Mononuclear cell (primary cell): ENCODE data around the gene SH3BP2. TPM values are rescaled to one million over a fixed set of nuclear protein-coding genes. Genes with fewer than 3 reads are reported as not detected.
"Not testable (repeated sequence)": the region's sequence is repeated elsewhere in the genome, so short reads cannot be mapped to it uniquely, and the experiment has no call there.

Source experiments
- H3K27me3 ChIP-seq: 2 replicates; pipeline ENCODE4 v1.6.0; 2011; ENCODE audit warnings: low read length, control low read depth; ENCODE audit not compliant: insufficient read depth
- H3K4me1 ChIP-seq: 2 replicates; pipeline ENCODE4 v1.5.1; 2011; ENCODE audit warnings: mild to moderate bottlenecking, low read length, control low read depth; ENCODE audit not compliant: insufficient read depth
- H3K4me3 ChIP-seq: 2 replicates; pipeline ENCODE4 v1.5.1; 2011; ENCODE audit warnings: mild to moderate bottlenecking, low read length, moderate library complexity
- H3K9me3 ChIP-seq: 2 replicates; pipeline ENCODE4 v1.5.1; 2011; ENCODE audit warnings: low read depth, mild to moderate bottlenecking, control low read depth, low read length
- total RNA-seq: library from RNA; depleted of rRNA; stranded (reverse); fragments of >200 nt; gene quantifications from one replicate; pipeline ENCODE4 v1.2.3, GENCODE V29; 2012

Gene SH3BP2
- total RNA-seq, 1 donor = 134 TPM

- Histone ChIP-seq H3K9me3 (no peaks in the 10 kb centered on the region), H3K4me1 (peaks cover 17% of the 10 kb centered on the region), H3K4me3 (no peak overlapping the region), H3K27me3 (no peaks in the 10 kb centered on the region)
Observed at GRCh38 chr4:2756691-2757350, 36.1 kb upstream of the SH3BP2 start.

- Histone ChIP-seq H3K27me3 (no peaks in the 10 kb centered on the region), H3K4me1 (peaks cover 17% of the 10 kb centered on the region)
Observed at GRCh38 chr4:2757426-2757825, 35.5 kb upstream of the SH3BP2 start.

GRCh38 chr4:2761035-2761923 is 31.6 kb upstream of the SH3BP2 start:
- Histone ChIP-seq H3K27me3 (no peaks in the 10 kb centered on the region), H3K4me1 (peaks cover 17% of the 10 kb centered on the region), H3K4me3 (no peak overlapping the region), H3K9me3 (no peaks in the 10 kb centered on the region)

More at GRCh38 chr4:2757426-2757825, 35.5 kb upstream of the SH3BP2 start:
- Histone ChIP-seq H3K9me3 (no peaks in the 10 kb centered on the region), H3K4me3 (no peak overlapping the region)

GRCh38 chr4:2762048-2762447 is 30.8 kb upstream of the SH3BP2 start:
- Histone ChIP-seq H3K9me3 (no peaks in the 10 kb centered on the region), H3K27me3 (no peaks in the 10 kb centered on the region), H3K4me3 (no peak overlapping the region), H3K4me1 (peaks cover 11% of the 10 kb centered on the region)

- H3K27me3 ChIP-seq, H3K9me3 ChIP-seq, H3K4me3 ChIP-seq: not testable (repeated sequence)
- peaks cover 11% of the 10 kb centered on the region for H3K4me1 ChIP-seq
Observed at GRCh38 chr4:2762486-2763370, 30.2 kb upstream of the SH3BP2 start.

GRCh38 chr4:2763511-2763967 is 29.3 kb upstream of the SH3BP2 start:
- H3K27me3 ChIP-seq = no peaks in the 10 kb centered on the region
- no peaks in the 10 kb centered on the region for H3K9me3 ChIP-seq
- peak overlapping the region; percentile 24 for H3K4me3 ChIP-seq
- peaks cover 11% of the 10 kb centered on the region for H3K4me1 ChIP-seq

GRCh38 chr4:2765832-2766526 is 26.9 kb upstream of the SH3BP2 start:
- Histone ChIP-seq H3K4me1 (peaks cover 23% of the 10 kb centered on the region), H3K27me3 (no peaks in the 10 kb centered on the region), H3K9me3 (no peaks in the 10 kb centered on the region), H3K4me3 (no peak overlapping the region)

GRCh38 chr4:2767046-2767704 is 25.7 kb upstream of the SH3BP2 start:
- Histone ChIP-seq H3K4me1 (peaks cover 34% of the 10 kb centered on the region), H3K9me3 (no peaks in the 10 kb centered on the region), H3K4me3 (no peak overlapping the region), H3K27me3 (no peaks in the 10 kb centered on the region)

- H3K4me1 ChIP-seq = peaks cover 34% of the 10 kb centered on the region
- no peaks in the 10 kb centered on the region for H3K9me3 ChIP-seq
- no peak overlapping the region for H3K4me3 ChIP-seq
- no peaks in the 10 kb centered on the region for H3K27me3 ChIP-seq
Observed at GRCh38 chr4:2767705-2768074, 25.2 kb upstream of the SH3BP2 start.

- Histone ChIP-seq H3K4me1 (peaks cover 34% of the 10 kb centered on the region), H3K9me3 (no peaks in the 10 kb centered on the region), H3K27me3 (no peaks in the 10 kb centered on the region), H3K4me3 (no peak overlapping the region)
Observed at GRCh38 chr4:2768124-2768523, 24.8 kb upstream of the SH3BP2 start.

- Histone ChIP-seq H3K4me3 (no peak overlapping the region), H3K4me1 (peaks cover 28% of the 10 kb centered on the region), H3K27me3 (no peaks in the 10 kb centered on the region), H3K9me3 (no peaks in the 10 kb centered on the region)
Observed at GRCh38 chr4:2768921-2769336, 24.0 kb upstream of the SH3BP2 start.

GRCh38 chr4:2771264-2771663 is 21.6 kb upstream of the SH3BP2 start:
- Histone ChIP-seq H3K9me3 (no peaks in the 10 kb centered on the region), H3K27me3 (no peaks in the 10 kb centered on the region), H3K4me3 (no peak overlapping the region), H3K4me1 (peaks cover 23% of the 10 kb centered on the region)

GRCh38 chr4:2780643-2781042 is 12.2 kb upstream of the SH3BP2 start:
- not testable (repeated sequence) for H3K9me3 ChIP-seq, H3K4me3 ChIP-seq, H3K4me1 ChIP-seq, H3K27me3 ChIP-seq

GRCh38 chr4:2781911-2782310 is 11.0 kb upstream of the SH3BP2 start:
- peaks cover 20% of the 10 kb centered on the region for H3K4me1 ChIP-seq
- H3K9me3 ChIP-seq = no peaks in the 10 kb centered on the region
- no peaks in the 10 kb centered on the region for H3K27me3 ChIP-seq
- H3K4me3 ChIP-seq = no peak overlapping the region
